Keratinocyte (primary cell): ENCODE measurements around the gene KLF16. TPM values are rescaled to one million over a fixed set of nuclear protein-coding genes. Genes with fewer than 3 reads are reported as not detected.

ENCODE experiments used
- DNase-seq: peaks from one replicate; pipeline ENCODE4 v3.0.0-alpha.2; 2011; ENCODE audit warnings: low read depth, missing footprints, low spot score
- FAIRE-seq: peaks from 2 replicates; lab custom pipeline; 2011; peaks lifted over from hg19 to GRCh38; lab: Jason Lieb, UNC
- H2AFZ ChIP-seq: 2 replicates; pipeline ENCODE4 v1.6.0; 2012; ENCODE audit warnings: low read length, control low read depth, inconsistent platforms; ENCODE audit not compliant: control insufficient read depth
- H3K27ac ChIP-seq: 2 replicates; pipeline ENCODE4 v1.5.1; 2011; ENCODE audit warnings: low read length; ENCODE audit not compliant: control insufficient read depth, insufficient read depth
- H3K27me3 ChIP-seq: 3 replicates; pipeline ENCODE4 v1.6.0; 2011; ENCODE audit warnings: low read length; ENCODE audit not compliant: control insufficient read depth, insufficient read depth; ENCODE audit errors: extremely low read depth
- H3K36me3 ChIP-seq, 2 experiments: 2 replicates in 1 of 2; 3 replicates in 1 of 2; pipeline ENCODE4 v1.5.1; 2011; ENCODE audit warnings: low read length in 2 of 2, mild to moderate bottlenecking in 1 of 2; ENCODE audit not compliant: control insufficient read depth in 2 of 2, insufficient read depth in 2 of 2; ENCODE audit errors: extremely low read depth in 1 of 2
- H3K4me1 ChIP-seq: 3 replicates; pipeline ENCODE4 v1.5.1; 2011; ENCODE audit warnings: low read length; ENCODE audit not compliant: control insufficient read depth, insufficient read depth; ENCODE audit errors: extremely low read depth
- H3K4me2 ChIP-seq: 3 replicates; pipeline ENCODE4 v1.6.0; 2011; ENCODE audit warnings: low read depth, low read length; ENCODE audit not compliant: control insufficient read depth, insufficient read depth; ENCODE audit errors: extremely low read depth
- H3K4me3 ChIP-seq, 3 experiments: fragments of 200-600 bp in 1 of 3; sonication (generic) in 1 of 3; 2 replicates in 2 of 3; 3 replicates in 1 of 3; pipeline ENCODE4 v1.5.1; 2011 to 2016; ENCODE audit warnings: low read length in 3 of 3, mild to moderate bottlenecking in 3 of 3, control low read depth in 2 of 3, inconsistent platforms in 1 of 3, low read depth in 1 of 3, mixed read lengths in 1 of 3, mixed run types in 1 of 3, moderate library complexity in 1 of 3; ENCODE audit not compliant: control insufficient read depth in 2 of 3, insufficient read depth in 2 of 3; ENCODE audit errors: extremely low read depth in 1 of 3
- H3K79me2 ChIP-seq: 2 replicates; pipeline ENCODE4 v1.6.0; 2012; ENCODE audit warnings: low read length; ENCODE audit not compliant: control insufficient read depth, insufficient read depth
- H3K9ac ChIP-seq: 3 replicates; pipeline ENCODE4 v1.6.0; 2011; ENCODE audit warnings: low read length; ENCODE audit not compliant: control insufficient read depth, insufficient read depth; ENCODE audit errors: extremely low read depth
- H3K9me1 ChIP-seq: 3 replicates; pipeline ENCODE4 v1.6.0; 2011; ENCODE audit warnings: low read length; ENCODE audit not compliant: control insufficient read depth, insufficient read depth; ENCODE audit errors: extremely low read depth
- H3K9me3 ChIP-seq: 2 replicates; pipeline ENCODE4 v1.5.1; 2012; ENCODE audit warnings: low read depth, low read length; ENCODE audit not compliant: control insufficient read depth
- H4K20me1 ChIP-seq: 3 replicates; pipeline ENCODE4 v1.6.0; 2011; ENCODE audit warnings: low read length; ENCODE audit not compliant: control insufficient read depth, insufficient read depth; ENCODE audit errors: extremely low read depth
- EZH2 ChIP-seq: IDR thresholded peaks from one replicate; pipeline ENCODE4 v1.6.1; 2012; ENCODE audit warnings: inconsistent platforms, mild to moderate bottlenecking, low read length, moderate library complexity
- dilution Hi-C: fragments of 300-500 bp; cut with MboI; formaldehyde crosslinking; loops from one replicate; pipeline ENCODE4 v1.7.0; 2020; ENCODE audit warnings: low sequenced_read_pairs; ENCODE audit not compliant: extremely low pct_ligation_motif_present
- polyA plus RNA-seq, 5 experiments: library from polyadenylated mRNA; depleted of rRNA in 3 of 5; stranded (reverse) in 3 of 5; stranded (forward) in 1 of 5; unstranded in 1 of 5; fragments of >200 nt; gene quantifications; 1 replicate in 1 of 5; 2 replicates in 3 of 5; 3 replicates in 1 of 5; pipeline versions ENCODE4 v1.2.1 to v1.2.3, GENCODE V29; 2011 to 2012; ENCODE audit warnings: missing spikeins in 2 of 5, low read depth in 1 of 5, low replicate concordance in 1 of 5
- TF ChIP-seq, protein P1 (sequence below), 3 experiments: IDR thresholded peaks in 1 of 3; conservative IDR thresholded peaks in 1 of 3; optimal IDR thresholded peaks in 1 of 3; 2 replicates in 2 of 3; 3 replicates in 1 of 3; pipeline versions ENCODE3 to v1.5.1; 2011; ENCODE audit warnings: low read length in 3 of 3, mild to moderate bottlenecking in 3 of 3, moderate library complexity in 2 of 3, control low read depth in 1 of 3, inconsistent platforms in 1 of 3; ENCODE audit not compliant: insufficient read depth in 2 of 3; ENCODE audit errors: extremely low read depth in 1 of 3

Gene KLF16
- polyA plus RNA-seq, 1 donor (not counting 4 experiments of a cell fraction or from before 2014, with no cell fraction given) = 4.9 TPM

DNA sequence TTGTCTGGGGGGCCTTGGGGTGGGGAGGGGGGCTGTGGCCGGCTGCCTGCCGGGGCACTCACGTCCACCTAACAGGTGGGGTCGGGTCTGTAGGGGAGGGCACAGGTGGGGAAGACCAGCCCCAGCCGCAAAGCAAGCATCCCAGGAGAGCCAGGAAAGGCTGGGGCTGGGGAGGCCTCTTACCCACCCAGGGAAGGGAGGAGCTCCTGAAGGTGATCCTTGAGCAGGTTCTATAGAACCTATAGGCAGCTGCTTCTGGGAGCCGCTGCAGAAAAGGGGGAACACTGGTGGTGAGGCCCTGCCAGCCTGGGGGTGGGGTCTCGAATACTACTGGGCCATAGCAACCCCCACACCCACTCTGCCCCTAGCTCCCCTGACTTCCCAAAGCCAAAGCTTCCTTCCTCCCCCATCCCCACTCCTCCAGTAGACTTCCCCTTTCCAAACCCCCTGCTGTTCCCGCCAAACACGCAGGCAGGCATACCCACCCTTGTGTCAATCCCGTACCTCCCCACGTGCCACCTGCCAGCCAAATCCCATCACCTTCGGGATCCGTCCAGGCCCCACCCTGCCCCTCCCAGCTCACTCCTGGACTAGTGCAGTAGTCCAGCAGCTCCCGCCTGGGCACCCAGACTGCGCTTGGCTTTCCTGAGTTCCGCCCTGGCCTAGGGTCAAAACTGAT lies 5.6 kb downstream of the KLF16 start:
- no peak overlapping the region for H2AFZ ChIP-seq
- H3K27ac ChIP-seq = peak overlapping the region; percentile 3
- DNase-seq (no peak), FAIRE-seq (no peak)
- H3K9ac ChIP-seq = peak overlapping the region; percentile 69
- H3K4me1 ChIP-seq = peaks cover 74% of the 10 kb centered on the region
- no peaks in the 10 kb centered on the region for H3K27me3 ChIP-seq
- peak overlapping the region; percentile 15 to 29 (median 20) for H3K4me3 ChIP-seq
- no peaks in the 10 kb centered on the region for H3K9me1 ChIP-seq
- H3K36me3 ChIP-seq = no peaks in the 10 kb centered on the region
- H3K4me2 ChIP-seq = peak overlapping the region; percentile 74
- dilution Hi-C loops = no loop called here
- H3K79me2 ChIP-seq = peaks cover 90% of the 10 kb centered on the region
- TF ChIP-seq, protein P1, sequence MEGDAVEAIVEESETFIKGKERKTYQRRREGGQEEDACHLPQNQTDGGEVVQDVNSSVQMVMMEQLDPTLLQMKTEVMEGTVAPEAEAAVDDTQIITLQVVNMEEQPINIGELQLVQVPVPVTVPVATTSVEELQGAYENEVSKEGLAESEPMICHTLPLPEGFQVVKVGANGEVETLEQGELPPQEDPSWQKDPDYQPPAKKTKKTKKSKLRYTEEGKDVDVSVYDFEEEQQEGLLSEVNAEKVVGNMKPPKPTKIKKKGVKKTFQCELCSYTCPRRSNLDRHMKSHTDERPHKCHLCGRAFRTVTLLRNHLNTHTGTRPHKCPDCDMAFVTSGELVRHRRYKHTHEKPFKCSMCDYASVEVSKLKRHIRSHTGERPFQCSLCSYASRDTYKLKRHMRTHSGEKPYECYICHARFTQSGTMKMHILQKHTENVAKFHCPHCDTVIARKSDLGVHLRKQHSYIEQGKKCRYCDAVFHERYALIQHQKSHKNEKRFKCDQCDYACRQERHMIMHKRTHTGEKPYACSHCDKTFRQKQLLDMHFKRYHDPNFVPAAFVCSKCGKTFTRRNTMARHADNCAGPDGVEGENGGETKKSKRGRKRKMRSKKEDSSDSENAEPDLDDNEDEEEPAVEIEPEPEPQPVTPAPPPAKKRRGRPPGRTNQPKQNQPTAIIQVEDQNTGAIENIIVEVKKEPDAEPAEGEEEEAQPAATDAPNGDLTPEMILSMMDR (optimal IDR thresholded peaks at IDR 0.05 in 1 of 3, IDR thresholded peaks at IDR 0.05 in 1 of 3, conservative IDR thresholded peaks at IDR 0.05 in 1 of 3; ENCODE audit: extremely low read depth in 1 of 3, insufficient read depth in 2 of 3, low read length in 3 of 3) = no peak
- TF ChIP-seq EZH2 = no peak
- H3K9me3 ChIP-seq = no peaks in the 10 kb centered on the region
- peaks cover 20% of the 10 kb centered on the region for H4K20me1 ChIP-seq

DNA sequence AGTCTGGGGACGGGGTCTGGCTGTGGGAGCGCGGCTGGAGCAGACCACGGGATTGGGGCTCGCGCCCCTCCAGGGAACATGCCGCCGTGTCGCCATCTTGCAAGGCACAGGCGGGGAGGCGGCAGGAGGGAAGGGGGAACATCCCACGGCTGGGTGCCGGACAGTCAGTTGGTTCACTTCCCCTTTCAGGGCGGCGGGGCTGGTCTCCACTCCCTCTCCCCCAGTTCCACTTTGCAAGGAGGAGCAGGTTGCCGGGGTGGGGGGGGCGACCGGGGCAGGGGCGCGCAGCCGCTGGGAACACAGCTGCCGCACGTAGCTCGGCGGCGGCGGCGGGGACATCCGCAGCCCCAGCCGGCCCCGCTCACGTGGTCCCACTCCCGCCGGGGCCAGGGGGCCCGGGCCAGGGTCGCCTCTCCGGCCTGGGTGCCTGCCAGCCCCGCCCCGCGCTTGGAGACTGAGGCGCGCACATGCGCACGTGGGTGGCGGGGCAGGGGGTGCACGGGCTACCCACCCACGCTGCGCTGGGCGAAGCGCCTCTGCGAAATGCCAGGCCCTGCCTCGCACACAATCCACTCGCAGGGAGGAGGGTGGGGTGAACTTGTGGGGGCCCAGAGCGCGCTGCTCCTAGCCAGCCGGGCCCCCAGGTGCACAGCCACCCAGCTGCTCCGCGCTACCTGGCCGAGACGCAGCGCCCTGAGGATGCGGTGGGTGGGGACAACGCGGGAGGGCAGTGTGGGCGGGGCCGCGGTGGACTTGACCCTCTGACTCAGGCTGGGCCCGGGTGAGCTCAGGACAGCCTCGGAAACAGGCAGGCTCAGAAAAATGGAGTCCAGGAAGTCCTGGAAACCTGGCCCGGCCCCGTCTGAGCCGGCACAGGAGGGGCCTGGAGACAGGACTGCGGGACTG lies 6.4 kb downstream of the KLF16 start:
- peak overlapping the region; percentile 96 for H3K4me2 ChIP-seq
- FAIRE-seq (peak; percentile 82), DNase-seq (no peak)
- H3K27me3 ChIP-seq = no peaks in the 10 kb centered on the region
- H3K4me1 ChIP-seq = peaks cover 75% of the 10 kb centered on the region
- no peaks in the 10 kb centered on the region for H3K9me3 ChIP-seq
- H4K20me1 ChIP-seq = peaks cover 20% of the 10 kb centered on the region
- no peak overlapping the region for H2AFZ ChIP-seq
- TF ChIP-seq EZH2 = no peak
- TF ChIP-seq, protein P1 (optimal IDR thresholded peaks at IDR 0.05 in 1 of 3, IDR thresholded peaks at IDR 0.05 in 1 of 3, conservative IDR thresholded peaks at IDR 0.05 in 1 of 3; ENCODE audit: extremely low read depth in 1 of 3, insufficient read depth in 2 of 3, low read length in 3 of 3) = no peak
- no peaks in the 10 kb centered on the region for H3K9me1 ChIP-seq
- H3K4me3 ChIP-seq = peak overlapping the region; percentile 33 to 68 (median 59)
- no peaks in the 10 kb centered on the region for H3K36me3 ChIP-seq
- H3K9ac ChIP-seq = peak overlapping the region; percentile 69
- H3K27ac ChIP-seq = peak overlapping the region; percentile 71
- H3K79me2 ChIP-seq = peaks cover 90% of the 10 kb centered on the region
- dilution Hi-C loops = no loop called here
